Endothelial cell of umbilical vein (primary cell): ENCODE data around the gene KLF2.

ENCODE experiments used
- EZH2 ChIP-seq: IDR thresholded peaks from 2 replicates; pipeline ENCODE4 v1.6.1; 2012; ENCODE audit warnings: borderline replicate concordance, low read depth, mild to moderate bottlenecking, moderate library complexity, low read length, inconsistent platforms; ENCODE audit not compliant: severe bottlenecking
- MYC ChIP-seq: IDR thresholded peaks from one replicate; pipeline ENCODE4 v1.6.1; 2011; ENCODE audit warnings: mild to moderate bottlenecking, low read depth, low read length
- POLR2A ChIP-seq: IDR thresholded peaks from 2 replicates; pipeline ENCODE4 v1.6.1; 2012; ENCODE audit warnings: low read depth, mild to moderate bottlenecking, control low read depth, low read length
- POLR2AphosphoS5 ChIP-seq: IDR thresholded peaks from 2 replicates; pipeline ENCODE4 v1.6.1; 2012; ENCODE audit warnings: low read depth, mild to moderate bottlenecking, control low read depth, low read length, moderate library complexity; ENCODE audit not compliant: insufficient read depth
- TF ChIP-seq, protein P1 (sequence below), 2 donors: IDR thresholded peaks; 1 replicate in 1 of 2; 2 replicates in 1 of 2; pipeline ENCODE4 v1.5.1; 2011; ENCODE audit warnings: low read length in 2 of 2, mild to moderate bottlenecking in 2 of 2, moderate library complexity in 2 of 2, control low read depth in 1 of 2, inconsistent platforms in 1 of 2, low read depth in 1 of 2; ENCODE audit not compliant: insufficient read depth in 1 of 2; ENCODE audit errors: extremely low read depth in 1 of 2

DNA sequence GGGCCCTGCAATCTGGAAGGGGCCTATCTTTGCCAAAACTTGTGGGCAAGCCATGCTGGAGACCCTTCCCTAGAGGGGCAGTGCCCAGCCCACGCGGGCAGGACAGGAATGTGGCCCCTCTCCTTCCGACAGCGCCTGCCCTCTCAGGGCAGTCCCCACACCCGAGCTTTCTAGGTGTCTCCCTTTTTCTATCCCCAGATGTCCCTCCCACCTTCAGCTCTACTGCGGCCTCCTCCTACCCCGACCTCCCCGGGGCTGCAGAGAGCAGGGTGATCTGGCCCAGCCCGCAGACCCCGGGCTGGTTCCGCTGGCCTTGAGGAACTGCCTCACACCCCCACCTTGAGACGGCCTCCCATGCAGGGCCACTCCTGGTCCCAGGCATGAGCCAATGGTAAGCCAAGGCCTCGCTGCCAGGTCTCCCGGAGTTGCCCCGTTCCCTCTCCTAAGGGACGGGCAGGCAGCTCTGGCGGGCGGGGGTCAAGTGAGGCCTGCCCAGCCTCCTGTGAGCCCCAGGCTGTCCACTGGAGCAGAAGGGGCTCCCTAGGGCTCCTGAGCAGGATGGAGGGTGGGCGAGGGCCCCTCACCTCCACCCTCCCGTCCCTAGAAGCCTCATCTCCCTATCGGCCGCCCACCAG lies 39.7 kb downstream of the KLF2 start:
- TF ChIP-seq, protein P1, sequence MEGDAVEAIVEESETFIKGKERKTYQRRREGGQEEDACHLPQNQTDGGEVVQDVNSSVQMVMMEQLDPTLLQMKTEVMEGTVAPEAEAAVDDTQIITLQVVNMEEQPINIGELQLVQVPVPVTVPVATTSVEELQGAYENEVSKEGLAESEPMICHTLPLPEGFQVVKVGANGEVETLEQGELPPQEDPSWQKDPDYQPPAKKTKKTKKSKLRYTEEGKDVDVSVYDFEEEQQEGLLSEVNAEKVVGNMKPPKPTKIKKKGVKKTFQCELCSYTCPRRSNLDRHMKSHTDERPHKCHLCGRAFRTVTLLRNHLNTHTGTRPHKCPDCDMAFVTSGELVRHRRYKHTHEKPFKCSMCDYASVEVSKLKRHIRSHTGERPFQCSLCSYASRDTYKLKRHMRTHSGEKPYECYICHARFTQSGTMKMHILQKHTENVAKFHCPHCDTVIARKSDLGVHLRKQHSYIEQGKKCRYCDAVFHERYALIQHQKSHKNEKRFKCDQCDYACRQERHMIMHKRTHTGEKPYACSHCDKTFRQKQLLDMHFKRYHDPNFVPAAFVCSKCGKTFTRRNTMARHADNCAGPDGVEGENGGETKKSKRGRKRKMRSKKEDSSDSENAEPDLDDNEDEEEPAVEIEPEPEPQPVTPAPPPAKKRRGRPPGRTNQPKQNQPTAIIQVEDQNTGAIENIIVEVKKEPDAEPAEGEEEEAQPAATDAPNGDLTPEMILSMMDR (IDR thresholded peaks at IDR 0.05; ENCODE audit: extremely low read depth in 1 of 2, insufficient read depth in 1 of 2, low read depth in 1 of 2, low read length in 2 of 2): no peak
- TF ChIP-seq EZH2 (no peak), POLR2A (no peak), POLR2AphosphoS5 (no peak), MYC (no peak)
